Esophagus squamous epithelium (tissue), 5 donors: ENCODE measurements around the gene TMEM141. TPM values are rescaled to one million over a fixed set of nuclear protein-coding genes. Genes with fewer than 3 reads are reported as not detected.

Experiments
- DNase-seq: peaks from one replicate; lab custom pipeline; 2025; lab: John Stamatoyannopoulos, UW
- H3K27ac ChIP-seq, 4 donors: fragments of 200-600 bp; sonication (generic); one replicate each; pipeline ENCODE4 v1.5.1; 2016 to 2019; ENCODE audit warnings: mild to moderate bottlenecking in 1 of 4
- H3K27me3 ChIP-seq, 4 donors: fragments of 200-600 bp; sonication (generic); 1 replicate in 3 of 4; 2 replicates in 1 of 4; pipeline versions ENCODE4 v1.5.1 to v1.6.0; 2017 to 2021; ENCODE audit warnings: antibody characterized with exemption in 1 of 4
- H3K36me3 ChIP-seq, 3 donors: fragments of 200-600 bp; sonication (generic); one replicate each; pipeline ENCODE4 v1.5.1; 2016 to 2019
- H3K4me1 ChIP-seq, 3 donors: fragments of 200-600 bp; sonication (generic); one replicate each; pipeline ENCODE4 v1.5.1; 2017 to 2019
- H3K4me3 ChIP-seq, 4 donors: fragments of 200-600 bp; sonication (generic); 1 replicate in 3 of 4; 2 replicates in 1 of 4; pipeline ENCODE4 v1.5.1; 2016 to 2019; ENCODE audit warnings: mild to moderate bottlenecking in 2 of 4, moderate library complexity in 1 of 4
- H3K9me3 ChIP-seq, 3 donors: fragments of 200-600 bp; sonication (generic); one replicate each; pipeline ENCODE4 v1.5.1; 2016 to 2019
- POLR2A ChIP-seq, 4 donors: fragments of 450-650 bp; IDR thresholded peaks; one replicate each; pipeline ENCODE4 v1.6.1; 2017; ENCODE audit warnings: antibody characterized with exemption in 4 of 4, mild to moderate bottlenecking in 4 of 4, moderate library complexity in 3 of 4
- WGBS, 2 donors: methylation state at CpG; one replicate each; pipeline ENCODE4 v1.1.5; 2018; 5-methylcytosine and 5-hydroxymethylcytosine counted together
- intact Hi-C: fragments of 100-400 bp; cut with DNase I; formaldehyde crosslinking; loops from one replicate; pipeline ENCODE4 v1.15.0; 2022
- total RNA-seq, 4 donors: library from RNA; depleted of rRNA; stranded (reverse); fragments of >200 nt; gene quantifications; one replicate each; pipeline ENCODE4 v1.1.0, GENCODE V29; 2016
- TF ChIP-seq, protein P1 (sequence below), 6 experiments: fragments of 450-650 bp in 4 of 6; fragments of 200-600 bp in 2 of 6; sonication (generic) in 2 of 6; IDR thresholded peaks; one replicate each; pipeline ENCODE4 v1.5.1; 2016 to 2019; ENCODE audit warnings: antibody characterized with exemption in 6 of 6, mild to moderate bottlenecking in 4 of 6, moderate library complexity in 4 of 6
- donor health status: DM: yes; HTN: yes; CAD: no.

The TMEM141 gene
- total RNA-seq, 4 donors from 2014 or later = 109 to 129 (median 123) TPM

DNA sequence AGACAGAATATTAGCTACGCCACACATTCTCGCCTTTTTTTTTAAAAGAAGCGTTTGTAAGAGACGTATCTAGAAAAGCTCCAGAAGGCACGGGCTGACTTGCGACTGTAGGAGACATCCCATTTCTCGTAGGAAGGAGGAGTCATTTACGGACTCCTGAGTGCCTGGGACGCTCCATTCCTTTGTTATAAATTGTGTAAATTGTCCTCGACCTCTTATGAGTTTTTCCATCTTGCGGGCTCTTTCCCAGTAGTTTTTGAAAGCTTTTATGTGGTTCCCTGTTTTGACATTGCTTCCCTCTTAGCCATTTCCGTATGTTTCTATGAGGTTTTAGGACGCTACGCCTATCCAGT, 17.6 kb downstream of the TMEM141 start:
- peaks cover 27 to 57% (median 27%) of the 10 kb centered on the region in 3 donors for H3K4me1 ChIP-seq
- intact Hi-C loops = no loop called here
- DNase-seq = no peak
- H3K4me3 ChIP-seq = peak overlapping the region; percentile 84 to 98 (median 89)
- H3K9me3 ChIP-seq = no peaks in the 10 kb centered on the region
- TF ChIP-seq, protein P1, sequence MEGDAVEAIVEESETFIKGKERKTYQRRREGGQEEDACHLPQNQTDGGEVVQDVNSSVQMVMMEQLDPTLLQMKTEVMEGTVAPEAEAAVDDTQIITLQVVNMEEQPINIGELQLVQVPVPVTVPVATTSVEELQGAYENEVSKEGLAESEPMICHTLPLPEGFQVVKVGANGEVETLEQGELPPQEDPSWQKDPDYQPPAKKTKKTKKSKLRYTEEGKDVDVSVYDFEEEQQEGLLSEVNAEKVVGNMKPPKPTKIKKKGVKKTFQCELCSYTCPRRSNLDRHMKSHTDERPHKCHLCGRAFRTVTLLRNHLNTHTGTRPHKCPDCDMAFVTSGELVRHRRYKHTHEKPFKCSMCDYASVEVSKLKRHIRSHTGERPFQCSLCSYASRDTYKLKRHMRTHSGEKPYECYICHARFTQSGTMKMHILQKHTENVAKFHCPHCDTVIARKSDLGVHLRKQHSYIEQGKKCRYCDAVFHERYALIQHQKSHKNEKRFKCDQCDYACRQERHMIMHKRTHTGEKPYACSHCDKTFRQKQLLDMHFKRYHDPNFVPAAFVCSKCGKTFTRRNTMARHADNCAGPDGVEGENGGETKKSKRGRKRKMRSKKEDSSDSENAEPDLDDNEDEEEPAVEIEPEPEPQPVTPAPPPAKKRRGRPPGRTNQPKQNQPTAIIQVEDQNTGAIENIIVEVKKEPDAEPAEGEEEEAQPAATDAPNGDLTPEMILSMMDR (IDR thresholded peaks at IDR 0.05) = no peak
- no peak for TF ChIP-seq POLR2A (IDR thresholded peaks at IDR 0.05)
- peak overlapping the region in 3 of 4 donors; percentile 86 to 96 (median 88) for H3K27ac ChIP-seq
- H3K27me3 ChIP-seq = no peaks in the 10 kb centered on the region
- H3K36me3 ChIP-seq = peaks cover 0 to 48% (median 0%) of the 10 kb centered on the region in 3 donors
- 1 to 2% methylated on average over 14 of the region's 14 CpGs for WGBS, 2 donors

DNA sequence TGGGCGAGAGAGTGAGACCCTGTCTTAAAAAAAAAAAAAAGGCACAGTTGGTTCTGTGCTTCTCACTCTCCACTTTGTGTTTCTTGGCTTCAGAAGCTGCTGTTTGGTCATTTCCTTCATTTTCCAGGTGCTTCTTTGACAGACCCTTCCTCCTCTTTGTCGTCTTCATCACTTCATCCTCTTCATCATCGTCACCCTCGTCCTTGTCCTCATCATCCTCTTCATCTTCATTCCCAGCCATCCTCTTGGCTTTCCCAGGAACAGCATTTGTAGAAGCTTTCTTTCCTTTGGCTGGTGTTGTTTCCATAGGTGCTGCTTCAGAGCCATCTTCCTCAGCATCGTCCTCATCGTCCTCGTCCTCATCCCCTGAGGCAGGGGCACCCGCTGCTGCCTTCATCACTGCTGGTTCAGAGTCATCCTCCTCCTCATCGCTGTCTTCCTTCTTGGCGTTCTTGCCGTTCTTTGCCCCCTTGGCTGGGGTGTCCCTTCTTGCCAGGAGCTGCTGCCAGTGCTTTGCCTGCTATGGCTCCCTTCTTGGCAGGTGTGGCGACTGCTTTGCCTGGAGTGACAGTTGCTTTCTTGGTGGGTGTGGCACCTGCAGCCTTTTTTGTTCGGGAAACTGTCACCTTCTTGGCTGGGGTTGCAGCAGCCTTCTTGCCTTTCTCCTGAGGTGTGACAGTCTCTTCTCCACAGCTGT, 23.7 kb downstream of the TMEM141 start:
- TF ChIP-seq POLR2A (IDR thresholded peaks at IDR 0.05) = no peak
- TF ChIP-seq, protein P1 (IDR thresholded peaks at IDR 0.05) = no peak
- 87% methylated on average over 13 of the region's 13 CpGs for WGBS, 2 donors
- no peak overlapping the region for H3K27ac ChIP-seq
- peaks cover 0 to 58% (median 0%) of the 10 kb centered on the region in 3 donors for H3K36me3 ChIP-seq
- H3K27me3 ChIP-seq = no peaks in the 10 kb centered on the region
- no peak overlapping the region for H3K4me3 ChIP-seq
- no peaks in the 10 kb centered on the region for H3K9me3 ChIP-seq
- no peak for DNase-seq
- H3K4me1 ChIP-seq = peaks cover 3 to 23% (median 6%) of the 10 kb centered on the region in 3 donors
- intact Hi-C loops = no loop called here

DNA sequence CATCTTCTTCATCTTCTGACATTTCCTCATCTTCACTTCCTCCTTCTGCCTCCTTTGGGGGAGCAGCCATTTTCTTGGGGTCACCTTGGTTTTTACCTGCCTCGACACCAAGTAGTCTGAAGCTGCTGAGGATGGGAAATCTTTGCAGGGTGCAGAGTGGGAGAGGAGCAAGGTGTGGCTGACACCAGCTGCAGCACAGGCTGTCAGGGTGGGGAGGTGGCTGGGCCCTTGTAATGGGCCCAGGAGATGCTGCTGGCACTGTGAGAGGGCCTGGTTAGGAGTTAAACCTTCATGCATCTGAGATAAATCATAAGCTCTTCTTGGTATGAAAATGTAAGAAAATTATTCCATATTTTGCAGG, 24.3 kb downstream of the TMEM141 start:
- H3K36me3 ChIP-seq = peaks cover 0 to 53% (median 0%) of the 10 kb centered on the region in 3 donors
- no peaks in the 10 kb centered on the region for H3K27me3 ChIP-seq
- no peak for DNase-seq
- H3K9me3 ChIP-seq = no peaks in the 10 kb centered on the region
- no peak overlapping the region for H3K4me3 ChIP-seq
- no peak overlapping the region for H3K27ac ChIP-seq
- H3K4me1 ChIP-seq = peaks cover 0 to 18% (median 2%) of the 10 kb centered on the region in 3 donors
- intact Hi-C loops = no loop called here
- TF ChIP-seq, protein P1 (IDR thresholded peaks at IDR 0.05) = no peak
- no peak for TF ChIP-seq POLR2A (IDR thresholded peaks at IDR 0.05)
- WGBS, 2 donors = 40% methylated on average over 1 of the region's 1 CpG; no CpG with 5 or more reads in 1 of the 2 donors

DNA sequence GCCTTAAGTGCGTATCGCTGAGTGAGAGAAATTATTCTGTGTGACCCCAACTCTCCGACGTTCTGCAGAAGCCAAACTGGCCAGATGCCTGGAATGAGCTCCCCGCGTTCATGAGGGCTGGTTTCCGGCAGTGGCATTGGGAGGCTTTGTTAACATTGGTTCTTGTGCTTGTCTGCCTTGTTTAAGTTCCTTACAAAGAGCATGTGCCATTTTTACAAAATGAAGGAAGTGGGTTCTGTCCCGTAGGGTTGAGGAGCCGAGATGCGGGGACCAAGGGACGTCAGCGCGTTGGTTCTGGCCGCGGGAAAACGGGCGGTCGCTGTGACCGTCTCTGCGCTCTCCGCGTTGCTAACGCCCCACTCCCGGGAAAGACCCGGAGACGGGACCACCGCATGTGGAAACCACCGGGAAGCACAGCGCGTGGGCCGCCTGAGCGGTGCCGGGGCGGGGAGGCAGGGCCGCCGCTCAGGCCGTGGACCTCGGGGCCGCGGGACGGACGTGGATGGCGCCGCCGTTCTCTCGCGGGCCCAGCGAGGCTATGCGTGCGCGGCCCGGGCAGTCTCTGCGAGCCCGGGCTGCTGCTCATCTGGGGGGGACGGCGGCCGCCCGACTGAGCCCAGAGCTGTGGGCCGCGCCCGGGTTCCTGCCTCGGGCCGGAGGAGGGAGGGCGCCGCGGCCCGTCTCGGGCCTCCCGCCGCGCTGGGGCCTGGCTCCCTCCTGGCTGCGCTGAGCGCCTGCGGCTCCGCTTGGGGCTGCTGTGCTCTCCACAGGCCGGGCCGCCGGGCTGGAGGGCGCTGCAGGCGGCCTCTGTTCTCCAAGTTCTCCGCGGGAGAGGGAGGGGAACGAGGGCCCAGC, 30.1 kb downstream of the TMEM141 start:
- WGBS, 2 donors = 54 to 82% methylated on average over 7 to 44 of the region's 83 CpGs
- H3K4me1 ChIP-seq = peaks cover 0 to 16% (median 3%) of the 10 kb centered on the region in 3 donors
- no peak for TF ChIP-seq POLR2A (IDR thresholded peaks at IDR 0.05)
- TF ChIP-seq, protein P1 (IDR thresholded peaks at IDR 0.05) = no peak
- H3K9me3 ChIP-seq = no peaks in the 10 kb centered on the region
- H3K36me3 ChIP-seq = peaks cover 0 to 39% (median 17%) of the 10 kb centered on the region in 3 donors
- H3K4me3 ChIP-seq = peak overlapping the region in 3 of 4 donors; percentile 12 to 59 (median 37)
- intact Hi-C loops = no loop called here
- no peak for DNase-seq
- H3K27me3 ChIP-seq = no peaks in the 10 kb centered on the region
- peak overlapping the region in 1 of 4 donors; percentile 17 for H3K27ac ChIP-seq
